Epithelial cell of esophagus (primary cell): ENCODE results near the gene PSMD10.

ENCODE experiments used
- DNase-seq: peaks from one replicate; pipeline ENCODE4 v3.0.0; 2010; ENCODE audit warnings: low read depth
- H3K4me3 ChIP-seq: 2 replicates; pipeline ENCODE4 v1.5.1; 2011; ENCODE audit warnings: mild to moderate bottlenecking, low read length, control low read depth
- CTCF ChIP-seq: IDR thresholded peaks from 2 replicates; pipeline ENCODE4 v1.5.1; 2011; ENCODE audit warnings: low read depth, mild to moderate bottlenecking, low read length, control low read depth, inconsistent platforms; ENCODE audit not compliant: insufficient read depth; ENCODE audit errors: missing control alignments

Gene PSMD10

GRCh38 chrX:108087792-108088191, 3.5 kb downstream of the PSMD10 start:
- no peak for DNase-seq
- no peak for TF ChIP-seq CTCF
- H3K4me3 ChIP-seq, result no peak overlapping the region

GRCh38 chrX:108081110-108081509, 10.2 kb downstream of the PSMD10 start:
- H3K4me3 ChIP-seq, result no peak overlapping the region
- no peak for TF ChIP-seq CTCF
- DNase-seq, result no peak

GRCh38 chrX:108072746-108073145, 18.6 kb downstream of the PSMD10 start:
- no peak for DNase-seq
- TF ChIP-seq CTCF, result no peak
- H3K4me3 ChIP-seq, result no peak overlapping the region

GRCh38 chrX:108071578-108071977, 19.8 kb downstream of the PSMD10 start:
- H3K4me3 ChIP-seq, result no peak overlapping the region
- peak; percentile 34 for DNase-seq
- TF ChIP-seq CTCF, result no peak

GRCh38 chrX:108070891-108071290, 20.5 kb downstream of the PSMD10 start:
- DNase-seq, result peak; percentile 89
- no peak overlapping the region for H3K4me3 ChIP-seq
- no peak for TF ChIP-seq CTCF

GRCh38 chrX:108068121-108068520, 23.2 kb downstream of the PSMD10 start:
- no peak for TF ChIP-seq CTCF
- no peak overlapping the region for H3K4me3 ChIP-seq
- DNase-seq, result peak; percentile 50

- no peak overlapping the region for H3K4me3 ChIP-seq
- TF ChIP-seq CTCF, result no peak
- no peak for DNase-seq
These were observed 26.7 kb downstream of the PSMD10 start for GRCh38 chrX:108064613-108065012.
